Suppressor macrophage treated with lipopolysaccharide for 4 hours (primary cell): ENCODE results near the gene POU4F1.
"Not testable (repeated sequence)": the region's sequence is repeated elsewhere in the genome, so short reads cannot be mapped to it uniquely, and the experiment has no call there.

Source experiments
- DNase-seq: peaks from one replicate; pipeline ENCODE4 v3.0.0-alpha.2; 2020

Gene POU4F1

DNA sequence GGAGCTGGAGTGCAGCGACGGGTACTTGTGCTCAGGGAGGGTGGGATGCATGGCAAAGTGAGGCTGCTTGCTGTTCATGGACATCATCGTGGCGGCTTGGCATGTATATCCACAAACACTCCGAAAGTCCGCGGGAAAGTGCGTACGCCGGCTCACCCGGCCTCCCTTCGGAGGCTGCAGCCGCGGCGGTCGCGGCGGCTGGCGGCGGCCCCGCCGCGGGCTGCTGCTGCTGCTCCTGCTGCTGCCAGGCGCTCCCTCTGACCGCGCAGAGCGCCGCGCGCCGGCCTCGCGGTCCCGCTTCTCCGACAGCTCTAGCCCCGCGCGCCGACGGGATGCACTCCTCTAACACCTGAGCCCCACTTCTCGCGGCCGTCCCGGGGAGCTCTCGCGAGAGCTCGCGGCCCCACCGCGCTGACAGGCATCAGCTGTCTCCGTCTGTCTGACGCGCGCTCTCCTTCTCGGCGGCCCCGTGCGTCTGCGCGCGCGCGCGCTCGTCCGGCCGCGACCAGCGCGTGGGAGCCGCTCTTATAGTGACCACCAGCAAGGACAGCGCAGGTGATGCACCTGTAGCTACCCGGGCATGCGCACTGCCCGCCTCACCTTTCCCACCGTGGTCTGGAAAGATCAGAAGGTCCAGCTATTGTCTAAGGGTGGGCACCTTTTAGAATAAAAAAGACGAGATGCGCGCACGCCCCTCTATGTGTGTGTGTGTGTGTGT lies at the start of gene POU4F1:
POU4F1 (minus strand) TSS at position 313 of the 718 bp plus-strand sequence; CDS start at position 87, 226 bp downstream.
- no peak for DNase-seq

DNA sequence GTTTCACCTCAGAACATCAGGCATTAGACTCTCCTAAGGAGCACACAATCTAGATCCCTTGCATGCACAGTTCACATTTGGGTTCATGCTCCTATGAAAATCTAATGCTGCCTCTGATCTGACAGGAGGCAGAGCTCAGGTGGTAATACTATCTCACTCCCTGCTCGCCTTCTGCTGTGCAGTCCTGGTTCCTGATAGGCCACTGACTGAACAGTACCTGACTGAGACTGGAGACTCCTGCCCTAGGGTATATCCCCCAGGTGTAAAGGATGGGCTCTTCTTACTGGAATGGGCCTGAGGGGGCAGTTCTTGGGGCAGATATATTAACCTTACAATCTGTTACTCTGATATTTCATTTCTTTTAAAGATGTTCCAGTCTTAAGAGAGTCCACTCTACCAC lies 49.3 kb upstream of the POU4F1 start:
- no peak for DNase-seq

DNA sequence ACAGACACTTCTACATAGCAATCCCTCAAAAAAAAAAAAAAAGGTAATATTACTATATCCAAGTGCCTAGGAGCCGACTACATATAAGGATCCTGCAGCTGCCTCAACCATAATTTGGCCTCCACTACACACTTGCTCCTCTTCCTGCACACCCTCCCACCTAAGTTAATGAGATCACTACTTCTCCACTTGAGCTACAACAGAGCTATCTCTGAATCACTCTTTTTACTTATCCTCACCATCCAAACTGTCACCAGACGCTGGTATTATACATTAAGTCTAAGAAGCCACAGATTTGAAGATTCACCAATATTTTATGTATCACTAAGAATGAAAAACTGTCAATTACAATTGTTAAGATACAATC lies 47.3 kb upstream of the POU4F1 start:
- DNase-seq = no peak

DNA sequence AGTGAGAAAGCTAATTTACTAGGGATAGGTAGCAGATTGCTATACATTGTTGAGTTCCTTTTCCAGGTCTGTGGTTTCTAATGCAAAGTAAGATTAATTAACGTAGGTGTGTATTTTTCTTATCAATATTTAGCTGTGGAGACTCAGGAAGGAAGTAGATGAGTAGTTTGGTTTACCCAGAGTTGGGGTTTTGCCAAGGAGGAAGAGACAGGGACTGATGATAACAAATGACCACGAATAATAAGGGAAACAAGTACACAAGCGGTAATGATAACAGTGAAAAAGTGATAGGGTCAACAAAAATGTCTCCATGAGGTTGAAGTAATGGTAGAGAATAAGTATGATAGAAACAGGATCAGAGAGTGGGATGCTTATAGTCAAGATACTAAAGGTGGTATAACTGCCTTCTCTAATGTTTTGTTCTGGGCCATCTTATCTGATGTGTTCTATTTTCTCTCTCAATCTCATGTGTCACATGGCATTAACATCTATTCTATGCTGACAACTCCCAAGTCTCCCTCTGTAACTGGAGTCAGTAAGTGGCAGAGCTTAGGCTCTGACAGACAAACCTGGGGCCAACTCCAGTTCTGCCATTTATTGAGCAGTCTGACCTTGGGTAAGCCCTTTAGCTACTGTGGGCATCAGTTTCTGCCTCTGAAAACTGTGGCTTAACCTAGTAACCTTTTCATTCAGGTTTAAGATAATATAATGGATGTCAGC lies 46.8 kb upstream of the POU4F1 start:
- no peak for DNase-seq

DNA sequence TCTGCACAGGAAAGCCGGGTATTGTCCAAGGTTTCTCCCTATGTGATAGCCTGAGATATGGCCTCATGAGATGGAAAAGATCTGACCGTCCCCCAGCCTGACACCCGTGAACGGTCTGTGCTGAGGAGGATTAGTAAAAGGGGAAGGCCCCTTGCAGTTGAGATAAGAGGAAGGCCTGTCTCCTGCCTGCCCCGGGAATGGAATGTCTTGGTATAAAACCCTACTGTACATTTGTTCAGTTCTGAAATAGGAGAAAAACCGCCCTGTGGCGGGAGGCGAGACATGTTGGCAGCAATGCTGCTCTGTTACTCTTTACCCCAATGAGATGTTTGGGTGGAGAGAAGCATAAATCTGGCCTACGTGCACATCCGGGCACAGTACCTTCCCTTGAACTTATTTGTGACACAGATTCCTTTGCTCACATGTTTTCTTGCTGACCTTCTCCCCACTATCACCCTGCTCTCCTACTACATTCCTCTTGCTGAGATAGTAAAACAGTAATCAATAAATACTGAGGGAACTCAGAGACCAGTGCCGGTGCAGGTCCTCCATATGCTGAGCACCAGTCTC lies 43.8 kb upstream of the POU4F1 start:
- DNase-seq = not testable (repeated sequence)

DNA sequence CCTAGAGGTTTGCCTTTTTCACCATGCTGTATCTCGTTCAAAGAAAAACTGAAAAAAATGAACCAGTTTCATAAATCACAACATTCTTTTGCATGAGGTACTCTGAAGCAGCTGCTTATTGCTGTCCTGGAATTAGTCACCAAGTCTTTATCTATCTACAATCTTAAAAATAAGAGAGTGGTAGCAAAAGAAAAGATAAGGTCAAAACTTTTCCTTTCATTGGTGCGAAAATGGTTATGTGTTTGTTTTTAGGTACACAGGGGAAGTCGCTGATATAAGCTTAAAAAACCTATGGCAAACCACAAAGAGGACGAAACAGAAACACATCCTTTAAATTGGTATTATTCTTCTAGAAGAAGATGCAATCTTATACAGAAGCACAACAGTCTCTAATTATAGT lies 34.9 kb upstream of the POU4F1 start:
- DNase-seq = no peak

DNA sequence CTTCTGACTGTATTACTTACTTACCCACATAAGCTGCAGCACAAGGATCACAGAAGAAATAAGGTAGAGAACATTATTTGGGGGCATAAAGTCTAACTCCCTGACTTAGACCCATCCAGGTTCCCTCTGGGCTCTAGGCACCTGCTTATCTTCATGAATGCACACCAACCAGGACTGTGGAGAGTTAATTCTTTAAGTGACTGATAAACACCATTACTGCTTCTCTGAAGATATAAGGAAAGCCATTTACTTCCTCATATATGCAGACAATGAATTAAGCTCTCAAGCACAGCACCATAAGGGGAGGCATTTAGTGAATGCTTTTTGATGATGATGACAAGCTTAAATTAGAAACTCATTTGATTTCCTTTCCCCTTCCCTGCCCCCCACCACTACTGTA lies 33.1 kb upstream of the POU4F1 start:
- DNase-seq = no peak

GRCh38 chr13:78632996-78633395 lies 29.6 kb upstream of the POU4F1 start:
- no peak for DNase-seq

- no peak for DNase-seq
These were observed 27.7 kb upstream of the POU4F1 start for GRCh38 chr13:78631077-78631476.

- DNase-seq = no peak
These were observed 27.2 kb upstream of the POU4F1 start for GRCh38 chr13:78630511-78630910.

DNA sequence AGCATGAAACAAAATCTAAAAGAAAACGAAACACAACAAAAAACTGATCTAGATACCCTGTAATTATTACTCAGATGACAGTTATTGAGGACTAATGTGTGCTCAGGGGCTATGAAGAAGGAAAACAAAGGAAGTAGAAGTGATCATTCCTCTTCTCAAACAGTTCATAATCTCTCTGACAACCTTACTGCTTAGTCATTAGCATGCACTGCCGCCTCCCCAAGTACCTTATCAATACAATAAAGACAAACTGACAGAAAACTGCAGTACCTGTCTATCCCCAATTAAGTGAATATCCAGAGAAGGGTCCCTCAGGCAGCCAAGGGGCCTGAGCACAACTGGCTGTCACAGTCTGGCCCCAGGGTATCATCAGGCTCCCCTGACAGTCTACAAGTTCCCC lies 22.0 kb upstream of the POU4F1 start:
- DNase-seq = no peak

- no peak for DNase-seq
These were observed 19.8 kb upstream of the POU4F1 start for GRCh38 chr13:78623132-78623531.

GRCh38 chr13:78620936-78621470 lies 17.7 kb upstream of the POU4F1 start:
- DNase-seq = no peak

GRCh38 chr13:78618411-78618810 lies 15.1 kb upstream of the POU4F1 start:
- DNase-seq = no peak

- DNase-seq = no peak
These were observed 7.7 kb upstream of the POU4F1 start for GRCh38 chr13:78611040-78611439.

DNA sequence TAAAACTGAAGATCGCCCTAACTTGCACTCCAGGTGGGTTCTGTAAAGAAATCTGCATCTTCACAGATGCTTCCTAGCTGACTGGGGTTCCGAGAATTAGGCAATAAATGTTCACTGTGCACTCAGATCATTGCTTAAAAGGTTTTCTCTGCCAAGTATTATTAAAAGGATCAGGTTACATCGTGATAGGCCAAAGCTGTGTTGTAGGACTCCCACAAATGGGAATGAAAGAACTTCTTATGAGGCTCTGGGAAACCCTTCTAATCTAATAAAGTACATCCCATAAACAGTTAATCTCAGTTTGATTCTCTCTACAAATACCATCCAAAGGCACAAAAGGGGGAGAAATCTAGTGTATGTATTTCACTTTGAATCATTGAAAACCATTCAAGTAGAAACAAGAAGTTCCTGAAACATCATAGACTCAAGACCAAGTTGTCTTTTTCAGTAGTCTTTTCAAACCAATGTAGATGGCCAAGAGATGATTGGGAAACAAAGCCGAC lies 7.1 kb upstream of the POU4F1 start:
- no peak for DNase-seq

- DNase-seq = no peak
These were observed 6.3 kb upstream of the POU4F1 start for GRCh38 chr13:78609464-78610205.

DNA sequence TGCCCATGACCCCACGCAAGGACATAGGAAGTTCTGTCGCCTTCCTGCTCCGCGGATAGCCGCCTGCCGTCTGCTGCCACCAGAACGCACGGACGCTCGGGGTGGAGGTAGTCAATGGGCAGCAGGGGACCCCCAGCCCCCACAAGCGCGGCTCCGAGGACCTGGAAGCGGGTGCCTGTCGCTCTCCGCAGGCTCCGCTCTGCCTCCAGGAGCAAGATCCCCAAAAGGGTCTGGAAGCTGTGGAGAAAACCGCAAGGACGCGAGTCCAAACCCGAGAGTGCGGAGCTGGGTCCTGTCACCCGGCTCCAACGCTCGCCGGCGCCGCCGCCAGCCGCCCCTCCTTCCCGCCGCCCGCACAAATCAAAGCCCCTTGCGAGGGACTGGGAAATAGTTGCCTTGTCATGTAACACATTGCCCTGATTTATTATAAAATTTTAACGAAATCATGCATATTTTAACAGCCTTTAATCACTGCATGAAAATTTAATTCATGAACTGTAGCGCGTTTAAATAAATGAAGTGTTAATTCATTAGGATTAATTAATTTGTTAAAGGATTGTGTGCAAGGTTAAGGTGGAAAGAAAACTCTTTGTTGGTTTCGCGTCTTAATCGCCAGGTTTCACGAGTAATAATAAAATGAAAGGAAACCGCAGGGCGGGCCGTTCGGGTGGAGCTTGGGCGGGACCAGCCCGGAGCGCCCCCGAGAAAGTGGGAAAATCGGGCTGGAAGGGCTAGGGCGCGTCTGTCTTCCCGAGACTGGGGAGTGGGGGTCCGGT lies 5.5 kb upstream of the POU4F1 start:
- no peak for DNase-seq

DNA sequence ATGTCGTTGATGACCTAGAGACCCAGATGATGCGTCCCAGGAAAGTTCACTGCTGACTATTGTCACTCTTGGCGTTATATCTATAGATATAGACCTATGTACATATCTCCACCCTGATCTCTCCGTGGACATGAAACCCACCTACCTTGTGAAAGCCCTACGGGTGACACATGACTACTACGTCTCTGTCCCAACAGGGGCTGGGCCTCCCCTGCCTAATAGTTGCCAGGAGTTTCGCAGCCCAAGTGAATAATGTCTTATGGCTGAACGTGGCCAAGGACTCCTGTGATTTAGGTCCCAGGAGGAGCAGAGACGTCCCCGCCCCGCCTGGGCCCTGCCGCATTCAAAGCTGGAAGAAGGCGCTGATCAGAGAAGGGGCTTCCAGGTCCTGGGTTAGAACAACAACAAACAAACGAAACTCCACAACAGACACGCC lies 4.9 kb upstream of the POU4F1 start:
- no peak for DNase-seq

DNA sequence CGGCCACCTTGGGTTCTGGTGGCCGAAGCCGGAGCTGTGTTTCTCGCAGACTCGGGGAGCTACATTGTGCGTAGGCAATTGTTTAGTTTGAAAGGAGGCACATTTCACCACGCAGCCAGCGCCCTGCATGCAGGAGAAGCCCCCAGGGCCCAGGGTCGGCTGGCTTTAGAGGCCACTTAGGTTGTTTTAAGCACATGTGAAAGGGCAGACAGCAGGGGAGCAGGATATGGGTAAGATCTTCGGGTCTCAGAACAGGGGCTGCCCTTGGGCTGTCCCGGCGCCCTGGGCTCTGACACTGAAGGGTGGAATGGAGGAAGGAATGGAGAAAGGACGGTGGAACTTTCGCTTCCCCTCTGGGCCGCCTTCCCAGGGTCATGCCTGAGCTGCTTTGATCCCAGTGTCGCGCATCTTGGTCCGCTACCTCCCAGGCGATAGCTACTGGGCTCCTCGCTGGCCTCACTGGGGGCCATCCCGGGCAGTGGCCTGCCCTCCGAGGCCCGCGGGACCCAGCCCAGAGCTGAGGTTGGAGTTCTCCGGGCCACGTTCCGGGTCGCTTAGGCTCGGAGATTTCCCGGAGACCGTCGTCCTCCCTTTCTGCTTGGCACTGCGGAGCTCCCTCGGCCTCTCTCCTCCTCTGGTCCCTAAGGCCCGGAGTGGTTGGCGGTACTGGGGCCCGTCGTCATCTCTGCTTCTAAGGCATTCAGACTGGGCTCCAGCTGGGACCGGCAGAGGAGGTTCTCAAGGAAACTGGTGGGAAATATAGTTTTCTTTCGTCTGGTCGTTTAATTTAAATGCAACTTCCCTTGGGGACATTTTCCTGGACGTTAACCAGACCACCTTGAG lies 4.3 kb upstream of the POU4F1 start:
- no peak for DNase-seq
